ENCODE results near the gene COLEC12. TPM values are rescaled to one million over a fixed set of nuclear protein-coding genes. Genes with fewer than 3 reads are reported as not detected.

The COLEC12 gene
- total and polyA plus RNA-seq, 12 donors, result 1.5 to 19.5 (median 8.6) TPM

GRCh38 chr18:360676-361075, 139.8 kb downstream of the COLEC12 start:
- Histone ChIP-seq H3K36me3 (replicated peaks in 1 of 2) (no peaks in the 10 kb centered on the region), H3K4me1 (replicated peaks in 1 of 2) (no peaks in the 10 kb centered on the region), H3K27ac (no peak overlapping the region), H3K4me3 (no peak overlapping the region), H3K9me3 (replicated peaks in 1 of 3) (no peaks in the 10 kb centered on the region), H3K27me3 (no peaks in the 10 kb centered on the region)
- intact Hi-C loops (cut with DNase I), result no loop called here
- TF ChIP-seq POLR2A (IDR thresholded peaks at IDR 0.05), result no peak
- no peak for TF ChIP-seq CTCF (IDR thresholded peaks at IDR 0.05)
- 76 to 89% (median 81%) methylated on average over 2 of the region's 2 CpGs for WGBS, 4 donors
- DNase-seq, result no peak

- DNase-seq, result no peak
- intact Hi-C loops (cut with DNase I), result no loop called here
- H3K4me3 ChIP-seq, result no peak overlapping the region
- WGBS, 4 donors, result 65 to 72% (median 68%) methylated on average over 2 of the region's 2 CpGs
- no peak overlapping the region for H3K27ac ChIP-seq
- TF ChIP-seq CTCF (IDR thresholded peaks at IDR 0.05), result no peak
- TF ChIP-seq POLR2A (IDR thresholded peaks at IDR 0.05), result no peak
- no peaks in the 10 kb centered on the region for H3K9me3 ChIP-seq (replicated peaks in 1 of 3)
- no peaks in the 10 kb centered on the region for H3K27me3 ChIP-seq
- no peaks in the 10 kb centered on the region for H3K36me3 ChIP-seq (replicated peaks in 1 of 2)
- H3K4me1 ChIP-seq (replicated peaks in 1 of 2), result no peaks in the 10 kb centered on the region
Observed at GRCh38 chr18:356778-357177, 143.7 kb downstream of the COLEC12 start.

GRCh38 chr18:355678-356077, 144.8 kb downstream of the COLEC12 start:
- H3K4me3 ChIP-seq, result no peak overlapping the region
- no peak for TF ChIP-seq POLR2A (IDR thresholded peaks at IDR 0.05)
- TF ChIP-seq CTCF (IDR thresholded peaks at IDR 0.05), result no peak
- H3K27ac ChIP-seq, result no peak overlapping the region
- intact Hi-C loops (cut with DNase I), result no loop called here
- H3K27me3 ChIP-seq, result no peaks in the 10 kb centered on the region
- 69 to 72% (median 70%) methylated on average over 4 of the region's 4 CpGs for WGBS, 4 donors
- no peaks in the 10 kb centered on the region for H3K4me1 ChIP-seq (replicated peaks in 1 of 2)
- H3K36me3 ChIP-seq (replicated peaks in 1 of 2), result no peaks in the 10 kb centered on the region
- no peaks in the 10 kb centered on the region for H3K9me3 ChIP-seq (replicated peaks in 1 of 3)
- DNase-seq, result no peak

- H3K27ac ChIP-seq, result no peak overlapping the region
- H3K27me3 ChIP-seq, result no peaks in the 10 kb centered on the region
- H3K4me1 ChIP-seq (replicated peaks in 1 of 2), result no peaks in the 10 kb centered on the region
- intact Hi-C loops (cut with DNase I), result no loop called here
- TF ChIP-seq POLR2A (IDR thresholded peaks at IDR 0.05), result no peak
- TF ChIP-seq CTCF (IDR thresholded peaks at IDR 0.05), result no peak
- WGBS, 4 donors, result 52 to 69% (median 60%) methylated on average over 3 of the region's 3 CpGs
- DNase-seq, result no peak
- no peaks in the 10 kb centered on the region for H3K36me3 ChIP-seq (replicated peaks in 1 of 2)
- no peaks in the 10 kb centered on the region for H3K9me3 ChIP-seq (replicated peaks in 1 of 3)
- no peak overlapping the region for H3K4me3 ChIP-seq
Observed at GRCh38 chr18:354471-354870, 146.0 kb downstream of the COLEC12 start.
